ENCODE results near the gene SMYD3. TPM values are rescaled to one million over a fixed set of nuclear protein-coding genes. Genes with fewer than 3 reads are reported as not detected.

Gene SMYD3
- total RNA-seq, 4 donors from 2014 or later = 33.7 to 105 (median 51.4) TPM

DNA sequence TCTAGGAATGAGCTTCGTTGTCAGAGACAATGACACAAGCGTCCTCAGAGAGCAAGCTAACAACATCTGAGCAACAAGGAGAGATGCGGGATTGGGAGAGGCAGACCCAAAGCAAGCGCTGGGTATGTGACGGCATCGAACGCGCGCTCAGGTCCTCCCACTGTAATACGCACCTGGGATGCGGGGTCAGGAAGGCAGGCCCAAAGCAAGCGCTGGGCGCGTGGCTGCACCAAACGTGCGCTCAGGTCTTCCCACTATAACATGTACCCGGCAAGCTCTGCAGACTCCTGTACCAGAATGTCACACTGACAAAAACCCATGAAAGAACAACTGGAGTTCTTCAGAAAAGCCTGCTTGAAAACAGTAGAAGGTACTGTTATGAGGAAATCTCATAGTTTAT is 653.8 kb downstream of the SMYD3 start:
- no peak overlapping the region for H3K4me3 ChIP-seq (replicated peaks in 1 of 3)
- WGBS, 2 donors = 95 to 98% methylated on average over 17 of the region's 17 CpGs
- intact Hi-C loops (cut with DNase I) = no loop called here
- H3K9me3 ChIP-seq = no peaks in the 10 kb centered on the region
- no peak overlapping the region for H3K27ac ChIP-seq
- H3K27me3 ChIP-seq = no peaks in the 10 kb centered on the region
- no peak for DNase-seq
- no peak for TF ChIP-seq POLR2A (IDR thresholded peaks at IDR 0.05)
- TF ChIP-seq, protein P1, sequence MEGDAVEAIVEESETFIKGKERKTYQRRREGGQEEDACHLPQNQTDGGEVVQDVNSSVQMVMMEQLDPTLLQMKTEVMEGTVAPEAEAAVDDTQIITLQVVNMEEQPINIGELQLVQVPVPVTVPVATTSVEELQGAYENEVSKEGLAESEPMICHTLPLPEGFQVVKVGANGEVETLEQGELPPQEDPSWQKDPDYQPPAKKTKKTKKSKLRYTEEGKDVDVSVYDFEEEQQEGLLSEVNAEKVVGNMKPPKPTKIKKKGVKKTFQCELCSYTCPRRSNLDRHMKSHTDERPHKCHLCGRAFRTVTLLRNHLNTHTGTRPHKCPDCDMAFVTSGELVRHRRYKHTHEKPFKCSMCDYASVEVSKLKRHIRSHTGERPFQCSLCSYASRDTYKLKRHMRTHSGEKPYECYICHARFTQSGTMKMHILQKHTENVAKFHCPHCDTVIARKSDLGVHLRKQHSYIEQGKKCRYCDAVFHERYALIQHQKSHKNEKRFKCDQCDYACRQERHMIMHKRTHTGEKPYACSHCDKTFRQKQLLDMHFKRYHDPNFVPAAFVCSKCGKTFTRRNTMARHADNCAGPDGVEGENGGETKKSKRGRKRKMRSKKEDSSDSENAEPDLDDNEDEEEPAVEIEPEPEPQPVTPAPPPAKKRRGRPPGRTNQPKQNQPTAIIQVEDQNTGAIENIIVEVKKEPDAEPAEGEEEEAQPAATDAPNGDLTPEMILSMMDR (IDR thresholded peaks at IDR 0.05) = no peak
- no peaks in the 10 kb centered on the region for H3K36me3 ChIP-seq
- H3K4me1 ChIP-seq = peaks cover 0 to 8% of the 10 kb centered on the region in 2 donors

DNA sequence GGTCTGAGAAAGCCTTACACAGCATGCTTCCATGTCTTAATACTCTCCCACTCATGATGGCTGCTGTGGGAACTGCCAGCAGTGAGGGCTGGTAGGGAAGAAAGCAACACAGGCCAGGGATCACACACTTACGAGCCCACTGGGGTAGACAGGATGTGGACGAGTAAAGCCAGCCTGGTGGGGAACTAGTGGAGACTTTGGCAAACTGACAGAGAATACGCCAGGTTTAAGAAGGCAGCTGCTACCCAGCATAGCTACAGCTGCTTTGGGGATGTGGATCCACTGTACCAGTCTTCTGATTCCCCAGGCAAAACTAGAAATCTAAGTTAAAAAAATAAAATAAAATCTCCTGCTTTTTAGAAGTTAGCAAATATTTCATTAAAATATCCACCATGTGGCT is 664.0 kb downstream of the SMYD3 start:
- no peaks in the 10 kb centered on the region for H3K9me3 ChIP-seq
- no peak overlapping the region for H3K27ac ChIP-seq
- intact Hi-C loops (cut with DNase I) = no loop called here
- no peaks in the 10 kb centered on the region for H3K4me1 ChIP-seq
- WGBS, 2 donors = 51 to 65% methylated on average over 3 of the region's 3 CpGs
- H3K36me3 ChIP-seq = no peaks in the 10 kb centered on the region
- H3K27me3 ChIP-seq = no peaks in the 10 kb centered on the region
- TF ChIP-seq POLR2A (IDR thresholded peaks at IDR 0.05) = no peak
- TF ChIP-seq, protein P1 (IDR thresholded peaks at IDR 0.05) = no peak
- no peak for DNase-seq
- no peak overlapping the region for H3K4me3 ChIP-seq (replicated peaks in 1 of 3)

DNA sequence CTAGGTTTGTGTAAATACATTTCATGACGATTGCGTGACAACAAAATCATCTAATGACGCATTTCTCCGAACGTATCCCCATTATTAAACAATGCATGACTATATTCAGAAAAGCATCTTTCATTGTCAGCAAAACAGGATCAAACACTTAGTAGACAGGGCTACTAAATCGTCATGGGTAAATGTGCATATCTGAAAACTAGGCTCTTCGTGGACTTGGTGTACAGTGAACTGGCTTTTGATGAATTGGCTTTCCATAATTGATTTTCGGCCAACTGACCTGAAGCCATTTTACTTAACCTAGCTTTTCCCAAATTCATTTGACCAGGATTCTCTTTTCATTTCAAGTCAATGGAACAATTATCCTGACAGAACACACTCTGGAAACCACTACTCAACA is 665.0 kb downstream of the SMYD3 start:
- TF ChIP-seq, protein P1 (IDR thresholded peaks at IDR 0.05) = no peak
- TF ChIP-seq POLR2A (IDR thresholded peaks at IDR 0.05) = no peak
- no peak overlapping the region for H3K27ac ChIP-seq
- no peak overlapping the region for H3K4me3 ChIP-seq (replicated peaks in 1 of 3)
- H3K9me3 ChIP-seq = no peaks in the 10 kb centered on the region
- H3K36me3 ChIP-seq = no peaks in the 10 kb centered on the region
- 88 to 89% methylated on average over 8 of the region's 8 CpGs for WGBS, 2 donors
- intact Hi-C loops (cut with DNase I) = no loop called here
- no peak for DNase-seq
- no peaks in the 10 kb centered on the region for H3K4me1 ChIP-seq
- no peaks in the 10 kb centered on the region for H3K27me3 ChIP-seq

DNA sequence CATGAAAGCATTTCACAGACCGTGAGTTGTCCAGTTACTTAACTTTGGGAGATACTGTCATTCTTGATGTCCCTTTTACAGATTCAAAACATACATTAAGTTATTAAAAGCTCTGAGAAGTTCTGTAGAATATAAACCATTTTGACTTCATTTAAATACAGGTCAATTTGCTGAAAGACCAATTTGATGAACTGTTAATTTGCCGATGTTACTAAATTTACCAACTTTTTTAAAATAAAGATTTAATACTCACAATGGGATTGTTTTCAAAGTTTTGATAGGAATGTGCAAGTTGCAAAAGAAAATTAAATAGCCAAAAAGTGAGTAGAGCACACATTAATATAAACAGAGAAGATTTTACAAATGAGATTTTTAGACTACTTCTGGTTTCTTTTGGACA is 666.1 kb downstream of the SMYD3 start:
- no peak for TF ChIP-seq POLR2A (IDR thresholded peaks at IDR 0.05)
- TF ChIP-seq, protein P1 (IDR thresholded peaks at IDR 0.05) = no peak
- no peaks in the 10 kb centered on the region for H3K9me3 ChIP-seq
- intact Hi-C loops (cut with DNase I) = no loop called here
- no peaks in the 10 kb centered on the region for H3K4me1 ChIP-seq
- H3K36me3 ChIP-seq = no peaks in the 10 kb centered on the region
- no peaks in the 10 kb centered on the region for H3K27me3 ChIP-seq
- no peak overlapping the region for H3K4me3 ChIP-seq (replicated peaks in 1 of 3)
- no peak for DNase-seq
- WGBS, 2 donors = 46 to 51% methylated on average over 2 of the region's 2 CpGs
- no peak overlapping the region for H3K27ac ChIP-seq

DNA sequence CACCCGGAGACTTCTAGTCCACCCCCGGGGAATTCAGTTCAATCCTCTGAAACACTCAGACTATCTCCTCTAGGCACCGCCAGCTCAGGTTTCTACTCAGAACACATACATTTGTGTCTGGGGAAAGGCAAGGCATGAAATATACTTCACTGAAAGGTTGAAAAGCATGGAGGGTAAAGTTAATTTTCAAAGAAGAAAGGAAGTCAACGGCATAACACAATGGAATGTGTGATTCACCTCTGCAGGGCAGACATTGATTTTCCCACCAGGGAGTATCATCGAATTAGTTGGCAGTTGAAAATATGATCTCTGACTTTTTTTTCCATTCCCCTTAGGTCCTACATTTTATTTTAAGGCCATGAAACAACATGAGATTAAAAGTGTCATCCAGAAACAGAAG is 669.4 kb downstream of the SMYD3 start:
- Histone ChIP-seq H3K9me3 (no peaks in the 10 kb centered on the region), H3K36me3 (no peaks in the 10 kb centered on the region), H3K4me3 (replicated peaks in 1 of 3) (no peak overlapping the region), H3K27me3 (no peaks in the 10 kb centered on the region), H3K27ac (no peak overlapping the region), H3K4me1 (no peaks in the 10 kb centered on the region)
- TF ChIP-seq POLR2A (IDR thresholded peaks at IDR 0.05) = no peak
- TF ChIP-seq, protein P1 (IDR thresholded peaks at IDR 0.05) = no peak
- DNase-seq = no peak
- intact Hi-C loops (cut with DNase I) = no loop called here
- WGBS, 2 donors = 63 to 74% methylated on average over 5 of the region's 5 CpGs
